GM19438 (cell line): Measurements from ENCODE around the gene COL5A2.

Experiments
- ATAC-seq: cut with Tn5 transposase; IDR thresholded peaks from one replicate; pipeline ENCODE4 v1.9.1; 2021; ENCODE audit warnings: low read depth; ENCODE audit not compliant: unreplicated experiment

Gene COL5A2

DNA sequence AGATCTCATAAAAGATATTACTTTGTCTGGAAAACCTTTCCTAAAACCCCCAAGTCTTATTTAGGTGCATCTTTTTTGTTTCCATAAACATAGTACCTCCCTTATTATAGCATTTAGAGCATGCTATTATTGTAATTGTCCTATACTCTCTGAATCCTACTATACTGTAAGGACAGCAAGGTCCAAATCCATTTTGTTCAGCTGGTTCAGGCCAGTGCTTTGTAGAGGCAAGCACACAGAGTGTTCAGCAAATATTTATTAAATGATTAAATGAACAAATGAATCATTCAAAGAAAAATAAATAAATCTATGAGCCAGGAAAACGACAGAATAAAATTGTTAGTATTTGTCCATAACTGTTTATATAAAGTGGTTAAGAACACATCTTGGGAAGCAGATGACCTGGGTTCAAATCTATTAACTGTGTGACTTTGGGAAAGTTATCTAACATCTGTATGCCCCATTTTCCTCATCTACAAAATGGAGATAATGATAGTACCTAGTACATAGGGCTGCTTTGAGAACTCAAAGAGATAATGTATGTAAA, 119.4 kb downstream of the COL5A2 start:
- ATAC-seq, result no peak

GRCh38 chr2:189057316-189057715, 122.2 kb downstream of the COL5A2 start:
- ATAC-seq, result no peak

DNA sequence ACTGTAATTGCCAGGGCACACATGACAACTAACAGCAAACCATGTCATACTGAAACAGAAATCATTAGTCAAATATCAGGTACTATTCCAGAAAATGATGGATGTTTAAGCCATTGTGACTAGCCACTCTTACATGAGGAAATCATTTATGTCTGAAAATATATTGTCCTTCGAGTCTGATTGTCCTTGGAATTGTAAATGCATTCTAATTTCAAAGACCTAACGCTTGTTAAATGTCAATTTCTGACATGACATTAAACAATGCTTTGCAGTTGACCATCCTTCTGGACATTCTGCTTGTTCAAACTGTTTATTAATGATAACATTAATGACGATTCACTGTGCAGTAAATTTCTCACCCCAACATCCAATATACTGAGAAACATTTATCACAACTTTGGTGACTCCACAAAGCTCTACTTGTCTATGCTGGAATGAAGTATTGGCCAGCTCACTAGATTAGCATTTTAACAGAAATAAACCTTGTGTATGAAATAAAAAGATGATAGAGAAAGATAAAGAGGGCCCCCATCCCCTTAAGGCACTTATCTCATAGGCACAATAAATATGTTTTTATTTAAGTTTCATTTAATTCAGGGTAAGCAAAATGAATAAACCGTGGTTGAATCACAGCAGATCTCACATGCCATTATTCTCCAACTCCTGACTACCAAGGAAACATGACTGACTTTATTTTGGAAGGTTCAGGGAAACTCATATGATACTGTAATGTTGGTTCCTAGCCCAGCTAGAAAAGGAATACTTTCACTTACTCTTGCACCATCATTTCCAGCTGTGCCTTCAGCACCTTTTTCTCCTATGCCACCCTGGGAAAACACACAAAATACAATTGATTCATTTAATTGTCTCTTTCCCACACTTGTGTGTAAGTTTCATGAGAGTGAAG, 123.1 kb downstream of the COL5A2 start:
- ATAC-seq, result no peak

DNA sequence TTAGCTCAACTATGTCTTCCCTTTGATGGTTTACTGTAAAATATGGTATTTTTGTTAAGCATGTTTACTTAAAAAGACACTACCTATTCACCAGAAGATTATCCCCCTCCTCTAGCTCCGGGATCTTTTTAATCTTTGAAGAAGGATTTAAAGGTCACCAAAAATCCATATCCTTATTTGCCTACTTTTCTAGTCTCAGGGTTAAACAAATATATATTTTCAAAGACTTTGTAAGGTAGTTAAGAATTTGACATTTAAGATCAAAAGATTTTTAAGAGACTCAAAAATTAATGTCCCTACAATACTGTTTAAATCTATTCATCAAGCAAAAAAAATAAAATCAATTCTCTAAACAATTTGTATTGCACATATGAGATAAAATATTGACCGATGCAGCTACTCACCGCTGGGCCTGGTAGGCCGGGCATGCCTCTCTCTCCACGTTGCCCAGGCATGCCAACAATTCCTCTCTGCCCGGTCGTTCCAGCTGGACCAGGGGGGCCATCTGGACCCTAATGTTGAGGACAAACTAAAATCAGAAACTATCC, 129.3 kb downstream of the COL5A2 start:
- ATAC-seq, result no peak

DNA sequence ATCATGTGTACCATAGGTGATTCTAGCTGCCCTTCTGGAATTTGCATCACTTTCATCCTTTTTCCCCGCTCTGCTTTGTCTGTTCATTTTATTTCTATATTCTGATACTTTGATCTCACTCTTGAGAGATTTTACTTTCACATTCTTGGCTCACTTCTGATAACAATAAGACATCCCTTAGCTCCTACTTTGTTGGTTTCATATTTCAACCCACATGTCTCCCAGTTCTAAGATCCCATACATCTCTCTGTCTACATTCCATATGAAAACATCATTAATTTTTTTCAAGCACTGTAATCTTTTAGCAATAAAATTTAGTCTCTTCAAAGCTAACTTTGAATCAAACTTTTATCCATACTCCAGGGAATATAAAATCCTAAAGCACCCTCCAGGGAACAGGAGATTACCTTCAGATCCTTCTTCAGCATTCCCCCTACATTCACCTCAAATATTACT, 129.8 kb downstream of the COL5A2 start:
- no peak for ATAC-seq

- no peak for ATAC-seq
These were observed 131.4 kb downstream of the COL5A2 start for GRCh38 chr2:189048189-189048588.

- no peak for ATAC-seq
These were observed 132.2 kb downstream of the COL5A2 start for GRCh38 chr2:189047171-189047888.

DNA sequence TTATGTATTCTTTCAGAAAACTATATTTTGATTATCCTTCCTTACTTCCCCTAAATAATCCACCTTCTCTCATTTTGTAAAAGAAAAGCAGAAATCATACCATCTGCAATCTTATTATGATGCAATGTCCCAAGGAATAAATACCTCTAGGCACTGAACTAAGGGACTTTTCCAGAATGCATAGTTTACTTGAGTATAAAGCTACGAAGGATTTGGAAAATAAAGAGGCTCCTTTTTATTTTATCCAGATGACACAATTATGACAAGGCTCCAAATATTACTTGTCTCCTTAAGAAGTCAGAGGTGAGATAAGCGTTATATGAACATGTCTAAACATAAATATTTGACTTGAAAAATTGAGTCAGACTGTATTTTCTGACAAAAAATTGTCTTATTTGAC, 133.2 kb downstream of the COL5A2 start:
- ATAC-seq, result no peak

DNA sequence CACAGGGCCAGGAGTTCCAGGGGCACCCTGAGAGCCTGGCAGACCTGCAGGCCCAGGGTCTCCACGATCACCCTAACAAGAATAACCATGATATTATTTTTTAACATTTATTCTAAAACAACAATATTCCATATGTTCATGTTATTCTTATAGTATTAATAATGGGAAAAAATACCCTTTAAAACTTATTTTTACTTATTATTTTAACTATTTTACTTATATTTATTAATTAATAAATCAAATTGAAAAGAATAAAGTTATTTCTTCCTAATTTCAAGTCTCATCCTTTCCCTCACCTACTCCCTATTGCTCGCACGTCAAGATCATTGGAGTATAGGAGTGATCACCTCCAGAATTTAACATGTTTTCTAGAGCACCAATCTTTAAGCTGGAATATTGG, 133.7 kb downstream of the COL5A2 start:
- no peak for ATAC-seq

DNA sequence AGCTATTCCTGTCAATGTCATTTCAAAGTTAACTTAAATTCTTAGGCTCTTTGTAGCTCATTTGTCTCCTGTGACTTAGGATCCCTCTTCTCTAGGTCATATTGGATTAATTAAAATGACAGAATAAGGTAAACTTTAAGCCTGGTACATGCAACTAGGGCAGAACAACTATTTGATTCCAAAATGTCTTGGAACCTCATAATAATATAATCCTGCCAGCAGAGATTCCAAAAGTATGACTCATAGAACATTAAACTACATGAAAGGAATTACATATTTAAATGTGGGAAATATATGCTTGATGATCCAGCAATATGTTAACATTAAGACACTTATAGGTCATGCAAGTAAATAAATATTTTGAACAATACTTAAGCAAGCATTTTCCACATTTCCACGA, 142.0 kb downstream of the COL5A2 start:
- no peak for ATAC-seq

- ATAC-seq, result no peak
These were observed 154.5 kb downstream of the COL5A2 start for GRCh38 chr2:189024901-189025618.

GRCh38 chr2:189022492-189022891, 157.1 kb downstream of the COL5A2 start:
- no peak for ATAC-seq

GRCh38 chr2:189022053-189022481, 157.5 kb downstream of the COL5A2 start:
- no peak for ATAC-seq

DNA sequence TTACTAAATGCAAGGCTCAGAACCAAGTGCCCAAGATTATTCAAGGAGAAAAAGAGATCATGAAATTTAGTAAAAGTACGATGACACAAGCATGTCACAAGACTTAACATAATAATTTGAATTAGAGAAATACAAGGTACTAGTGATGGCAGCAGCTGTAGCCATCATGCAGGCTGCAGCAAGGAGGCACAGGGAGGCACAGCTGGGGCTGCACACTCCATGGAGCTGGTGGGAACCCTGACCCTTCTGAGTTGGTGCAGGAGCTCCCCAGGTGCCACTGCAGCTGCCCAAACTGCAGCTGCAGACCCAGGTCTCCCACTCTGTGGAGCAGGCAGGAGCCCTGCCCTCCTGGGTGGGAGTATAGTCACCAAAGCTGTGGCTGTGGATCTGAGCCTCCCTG, 159.4 kb downstream of the COL5A2 start:
- ATAC-seq, result no peak

DNA sequence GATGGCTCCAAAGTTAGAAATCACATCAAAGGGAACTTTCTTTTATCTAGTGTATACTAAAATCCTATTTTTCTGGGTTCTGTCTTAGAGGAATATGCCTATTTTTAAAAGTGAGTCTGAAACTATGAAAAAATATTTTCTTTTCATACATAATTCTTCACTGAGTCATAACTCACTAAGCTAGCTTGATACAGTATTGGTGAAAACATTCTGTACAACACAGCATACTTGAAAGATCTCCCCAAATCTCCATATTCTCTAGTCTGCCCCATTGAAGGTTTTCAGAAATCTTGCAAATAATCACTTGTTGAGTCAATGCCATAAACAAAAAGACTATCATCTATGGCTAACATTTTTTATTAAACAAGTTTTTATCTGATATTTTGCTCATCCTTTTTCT, 160.9 kb downstream of the COL5A2 start:
- ATAC-seq, result no peak

GRCh38 chr2:189016311-189016861, 163.2 kb downstream of the COL5A2 start:
- ATAC-seq, result no peak

DNA sequence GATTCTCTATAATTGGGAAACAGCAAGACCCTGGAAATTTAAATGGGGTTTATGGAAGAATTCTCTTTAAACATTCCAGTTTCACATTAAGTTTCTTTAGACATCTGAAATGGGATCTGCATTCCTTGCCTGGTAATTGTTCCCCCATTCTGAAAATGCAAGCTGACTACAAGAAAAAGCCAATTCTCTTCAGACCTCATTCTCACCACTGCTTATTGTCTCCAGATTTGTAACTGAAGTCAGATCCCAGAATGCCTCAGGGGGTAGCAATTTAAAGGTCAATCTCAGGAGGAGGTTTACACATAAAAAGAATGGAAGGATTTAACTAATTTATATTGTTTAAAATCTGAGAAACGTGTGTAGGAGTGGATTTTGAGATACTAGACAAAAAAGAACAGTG, 164.2 kb downstream of the COL5A2 start:
- no peak for ATAC-seq

DNA sequence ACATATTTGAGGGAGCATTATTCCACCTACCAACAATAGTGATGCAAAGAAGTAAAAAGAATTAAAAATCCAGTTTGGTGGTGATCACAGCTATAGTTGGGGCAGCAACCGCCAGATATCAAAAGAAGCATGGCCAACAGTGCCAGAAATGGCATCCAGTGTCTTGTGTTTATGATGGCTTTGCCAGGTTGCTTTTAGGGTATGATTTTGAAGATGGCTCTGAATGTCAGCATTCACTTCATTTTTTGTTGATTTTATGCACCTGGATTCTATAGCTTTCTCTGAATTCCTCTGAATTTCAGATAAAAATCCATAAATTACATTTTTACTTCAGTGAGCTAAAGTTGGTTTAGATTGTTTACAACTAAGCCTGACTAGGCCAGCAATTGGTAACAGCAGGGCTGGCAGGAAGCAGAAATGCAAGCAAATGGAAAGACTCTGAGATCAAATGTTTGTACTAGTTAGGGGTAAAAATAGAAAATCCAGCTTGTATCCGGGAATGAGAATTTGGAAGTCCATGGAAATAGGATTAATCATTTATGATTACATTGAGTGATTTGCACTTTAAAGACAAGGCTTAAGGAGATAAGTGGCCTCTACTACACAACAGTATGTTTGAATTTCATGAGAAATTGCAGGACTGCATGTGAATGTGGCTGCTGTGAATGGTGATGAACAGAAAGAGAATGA, 165.0 kb downstream of the COL5A2 start:
- no peak for ATAC-seq

GRCh38 chr2:189013671-189014448, 165.7 kb downstream of the COL5A2 start:
- no peak for ATAC-seq
